IPS-15b (cell line): ENCODE results near the gene PDE11A.
"Not testable (repeated sequence)": the region's sequence is repeated elsewhere in the genome, so short reads cannot be mapped to it uniquely, and the experiment has no call there.

ENCODE experiments used
- H3K27me3 ChIP-seq: one replicate; pipeline ENCODE4 v1.6.1; 2013; ENCODE audit warnings: low read length; ENCODE audit not compliant: control insufficient read depth, insufficient read depth
- H3K36me3 ChIP-seq: one replicate; pipeline ENCODE4 v1.6.1; 2013; ENCODE audit warnings: low read length; ENCODE audit not compliant: control insufficient read depth, insufficient read depth
- H3K4me1 ChIP-seq: one replicate; pipeline ENCODE4 v1.6.1; 2013; ENCODE audit warnings: mild to moderate bottlenecking, low read length; ENCODE audit not compliant: control insufficient read depth, insufficient read depth
- H3K4me3 ChIP-seq: one replicate; pipeline ENCODE4 v1.5.1; 2013; ENCODE audit warnings: low read depth, low read length
- H3K9ac ChIP-seq: one replicate; pipeline ENCODE4 v1.6.1; 2013; ENCODE audit warnings: low read depth, mild to moderate bottlenecking, low read length
- H3K9me3 ChIP-seq: one replicate; pipeline ENCODE4 v1.6.1; 2013; ENCODE audit warnings: mild to moderate bottlenecking, low read length; ENCODE audit not compliant: control insufficient read depth, insufficient read depth

The PDE11A gene

GRCh38 chr2:178105566-178105965 lies 33.0 kb upstream of the PDE11A start:
- H3K27me3 ChIP-seq: no peaks in the 10 kb centered on the region
- no peaks in the 10 kb centered on the region for H3K36me3 ChIP-seq
- no peaks in the 10 kb centered on the region for H3K9me3 ChIP-seq
- no peak overlapping the region for H3K4me3 ChIP-seq
- no peaks in the 10 kb centered on the region for H3K4me1 ChIP-seq
- H3K9ac ChIP-seq: no peak overlapping the region

- H3K4me3 ChIP-seq: no peak overlapping the region
- no peaks in the 10 kb centered on the region for H3K27me3 ChIP-seq
- no peaks in the 10 kb centered on the region for H3K4me1 ChIP-seq
- H3K9me3 ChIP-seq: no peaks in the 10 kb centered on the region
- no peak overlapping the region for H3K9ac ChIP-seq
- no peaks in the 10 kb centered on the region for H3K36me3 ChIP-seq
These were observed 28.9 kb upstream of the PDE11A start for GRCh38 chr2:178101321-178102079.

- Histone ChIP-seq H3K4me1 (no peaks in the 10 kb centered on the region), H3K27me3 (no peaks in the 10 kb centered on the region), H3K9ac (no peak overlapping the region), H3K36me3 (no peaks in the 10 kb centered on the region), H3K9me3 (no peaks in the 10 kb centered on the region), H3K4me3 (no peak overlapping the region)
These were observed 20.9 kb upstream of the PDE11A start for GRCh38 chr2:178093471-178093870.

- Histone ChIP-seq H3K27me3 (no peaks in the 10 kb centered on the region), H3K4me1 (no peaks in the 10 kb centered on the region), H3K9ac (no peak overlapping the region)
These were observed 16.2 kb upstream of the PDE11A start for GRCh38 chr2:178088774-178089270.

GRCh38 chr2:178084273-178084672 lies 11.7 kb upstream of the PDE11A start:
- no peak overlapping the region for H3K9ac ChIP-seq

More at GRCh38 chr2:178088774-178089270, 16.2 kb upstream of the PDE11A start:
- H3K4me3 ChIP-seq: no peak overlapping the region
- H3K9me3 ChIP-seq: no peaks in the 10 kb centered on the region
- H3K36me3 ChIP-seq: no peaks in the 10 kb centered on the region

GRCh38 chr2:178082408-178083045 lies 9.9 kb upstream of the PDE11A start:
- H3K4me1 ChIP-seq: peaks cover 3% of the 10 kb centered on the region
- H3K36me3 ChIP-seq: no peaks in the 10 kb centered on the region
- no peak overlapping the region for H3K9ac ChIP-seq
- no peaks in the 10 kb centered on the region for H3K27me3 ChIP-seq
- no peaks in the 10 kb centered on the region for H3K9me3 ChIP-seq
- no peak overlapping the region for H3K4me3 ChIP-seq

More at GRCh38 chr2:178084273-178084672, 11.7 kb upstream of the PDE11A start:
- Histone ChIP-seq H3K4me1 (peaks cover 3% of the 10 kb centered on the region), H3K9me3 (no peaks in the 10 kb centered on the region), H3K36me3 (no peaks in the 10 kb centered on the region), H3K4me3 (no peak overlapping the region), H3K27me3 (no peaks in the 10 kb centered on the region)

- not testable (repeated sequence) for H3K9ac ChIP-seq, H3K4me1 ChIP-seq, H3K36me3 ChIP-seq, H3K27me3 ChIP-seq, H3K9me3 ChIP-seq, H3K4me3 ChIP-seq
These were observed 6.7 kb upstream of the PDE11A start for GRCh38 chr2:178079279-178079678.

GRCh38 chr2:178076130-178076529 lies 3.6 kb upstream of the PDE11A start:
- H3K9ac ChIP-seq: no peak overlapping the region
- no peaks in the 10 kb centered on the region for H3K36me3 ChIP-seq
- no peaks in the 10 kb centered on the region for H3K4me1 ChIP-seq
- no peaks in the 10 kb centered on the region for H3K9me3 ChIP-seq
- no peak overlapping the region for H3K4me3 ChIP-seq
- peaks cover 32% of the 10 kb centered on the region for H3K27me3 ChIP-seq

GRCh38 chr2:178075006-178075326 lies 2.4 kb upstream of the PDE11A start:
- peaks cover 38% of the 10 kb centered on the region for H3K27me3 ChIP-seq
- no peaks in the 10 kb centered on the region for H3K4me1 ChIP-seq
- H3K9ac ChIP-seq: no peak overlapping the region
- H3K4me3 ChIP-seq: no peak overlapping the region
- no peaks in the 10 kb centered on the region for H3K9me3 ChIP-seq
- H3K36me3 ChIP-seq: no peaks in the 10 kb centered on the region

- no peaks in the 10 kb centered on the region for H3K9me3 ChIP-seq
These were observed 1.8 kb upstream of the PDE11A start for GRCh38 chr2:178074123-178075005.

GRCh38 chr2:178072000-178072382 lies 586 bp downstream of the PDE11A start:
- Histone ChIP-seq H3K4me1 (no peaks in the 10 kb centered on the region), H3K9ac (no peak overlapping the region), H3K27me3 (peaks cover 38% of the 10 kb centered on the region), H3K36me3 (no peaks in the 10 kb centered on the region), H3K4me3 (peak overlapping the region; percentile 63), H3K9me3 (no peaks in the 10 kb centered on the region)

More at GRCh38 chr2:178074123-178075005, 1.8 kb upstream of the PDE11A start:
- no peaks in the 10 kb centered on the region for H3K4me1 ChIP-seq
- no peak overlapping the region for H3K9ac ChIP-seq
- H3K36me3 ChIP-seq: no peaks in the 10 kb centered on the region
- peaks cover 38% of the 10 kb centered on the region for H3K27me3 ChIP-seq
- no peak overlapping the region for H3K4me3 ChIP-seq
